22Rv1 (cell line): Measurements from ENCODE around the gene LAMB1.

ENCODE experiments used
- H3K27ac ChIP-seq: fragments of 450-650 bp; 2 replicates; pipeline ENCODE4 v1.5.1; 2017
- ZFX ChIP-seq: fragments of 450-650 bp; IDR thresholded peaks from 2 replicates; pipeline ENCODE4 v1.6.1; 2017; ENCODE audit warnings: antibody characterized with exemption, borderline replicate concordance
- TF ChIP-seq, protein P1 (sequence below): fragments of 450-650 bp; IDR thresholded peaks from 2 replicates; pipeline ENCODE4 v1.5.1; 2017; ENCODE audit warnings: mild to moderate bottlenecking

The LAMB1 gene

DNA sequence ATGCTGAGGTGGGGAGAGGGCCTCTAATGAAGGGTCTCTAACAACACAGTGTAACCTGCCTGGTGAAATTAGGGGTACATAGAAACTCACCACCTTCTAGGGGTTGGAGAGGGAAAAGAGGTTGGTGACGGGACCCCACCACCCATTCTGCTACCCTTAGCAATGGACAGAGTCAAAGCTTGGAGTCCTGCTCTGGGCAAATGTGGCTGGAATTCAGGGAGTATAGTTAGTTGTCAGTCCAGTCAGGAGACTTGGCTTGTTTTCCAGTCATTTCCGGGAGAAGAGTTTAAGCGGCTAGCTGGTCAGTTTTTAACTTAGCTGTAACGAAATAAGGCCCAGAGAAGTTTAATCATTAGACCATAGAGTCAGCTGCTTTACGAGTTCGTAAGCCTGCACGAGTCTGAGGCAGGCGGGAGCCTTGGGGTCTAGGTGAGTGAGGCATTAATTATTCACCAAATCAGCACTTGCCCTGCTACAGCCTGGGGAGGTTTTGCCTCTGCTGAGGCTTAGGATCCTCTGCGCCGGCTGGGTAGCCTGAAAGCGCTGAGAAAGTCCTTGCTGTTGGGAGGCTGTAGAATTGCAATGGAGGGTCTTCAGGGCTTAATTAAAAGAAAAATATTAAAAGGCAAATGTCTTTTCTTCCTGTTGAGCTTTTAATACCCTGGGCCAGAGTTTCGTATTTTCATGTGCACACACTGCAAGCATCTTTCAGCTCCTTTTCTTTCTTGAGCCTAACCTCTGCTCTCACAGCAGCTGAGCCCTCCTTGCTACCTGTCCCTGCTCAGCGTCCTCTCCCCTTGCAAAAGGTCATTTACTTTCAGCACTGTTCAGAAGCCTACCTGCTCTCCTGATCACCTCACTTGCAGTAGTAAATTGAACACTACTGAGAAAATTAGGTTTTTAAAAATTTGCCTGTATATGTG, 1.5 kb upstream of the LAMB1 start:
- H3K27ac ChIP-seq: no peak overlapping the region
- TF ChIP-seq, protein P1, sequence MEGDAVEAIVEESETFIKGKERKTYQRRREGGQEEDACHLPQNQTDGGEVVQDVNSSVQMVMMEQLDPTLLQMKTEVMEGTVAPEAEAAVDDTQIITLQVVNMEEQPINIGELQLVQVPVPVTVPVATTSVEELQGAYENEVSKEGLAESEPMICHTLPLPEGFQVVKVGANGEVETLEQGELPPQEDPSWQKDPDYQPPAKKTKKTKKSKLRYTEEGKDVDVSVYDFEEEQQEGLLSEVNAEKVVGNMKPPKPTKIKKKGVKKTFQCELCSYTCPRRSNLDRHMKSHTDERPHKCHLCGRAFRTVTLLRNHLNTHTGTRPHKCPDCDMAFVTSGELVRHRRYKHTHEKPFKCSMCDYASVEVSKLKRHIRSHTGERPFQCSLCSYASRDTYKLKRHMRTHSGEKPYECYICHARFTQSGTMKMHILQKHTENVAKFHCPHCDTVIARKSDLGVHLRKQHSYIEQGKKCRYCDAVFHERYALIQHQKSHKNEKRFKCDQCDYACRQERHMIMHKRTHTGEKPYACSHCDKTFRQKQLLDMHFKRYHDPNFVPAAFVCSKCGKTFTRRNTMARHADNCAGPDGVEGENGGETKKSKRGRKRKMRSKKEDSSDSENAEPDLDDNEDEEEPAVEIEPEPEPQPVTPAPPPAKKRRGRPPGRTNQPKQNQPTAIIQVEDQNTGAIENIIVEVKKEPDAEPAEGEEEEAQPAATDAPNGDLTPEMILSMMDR: no peak
- TF ChIP-seq ZFX: no peak

DNA sequence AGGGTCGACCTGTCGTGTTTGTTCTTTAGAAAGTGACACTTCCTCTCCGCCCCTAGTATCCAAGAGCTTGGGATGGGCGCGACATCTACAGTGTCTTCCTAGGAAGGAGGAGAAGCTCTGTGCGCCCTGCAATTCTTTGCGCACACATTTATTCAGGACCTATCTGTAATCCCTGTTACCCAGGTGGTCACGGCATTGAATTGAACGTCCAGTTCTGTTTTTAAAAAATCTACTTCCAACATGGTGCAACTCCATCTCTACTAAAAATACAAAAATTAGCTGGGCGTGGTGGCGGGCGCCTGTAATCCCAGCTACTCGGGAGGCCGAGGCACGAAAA, 606 bp upstream of the LAMB1 start:
- TF ChIP-seq, protein P1: no peak
- TF ChIP-seq ZFX: no peak
- H3K27ac ChIP-seq: no peak overlapping the region

DNA sequence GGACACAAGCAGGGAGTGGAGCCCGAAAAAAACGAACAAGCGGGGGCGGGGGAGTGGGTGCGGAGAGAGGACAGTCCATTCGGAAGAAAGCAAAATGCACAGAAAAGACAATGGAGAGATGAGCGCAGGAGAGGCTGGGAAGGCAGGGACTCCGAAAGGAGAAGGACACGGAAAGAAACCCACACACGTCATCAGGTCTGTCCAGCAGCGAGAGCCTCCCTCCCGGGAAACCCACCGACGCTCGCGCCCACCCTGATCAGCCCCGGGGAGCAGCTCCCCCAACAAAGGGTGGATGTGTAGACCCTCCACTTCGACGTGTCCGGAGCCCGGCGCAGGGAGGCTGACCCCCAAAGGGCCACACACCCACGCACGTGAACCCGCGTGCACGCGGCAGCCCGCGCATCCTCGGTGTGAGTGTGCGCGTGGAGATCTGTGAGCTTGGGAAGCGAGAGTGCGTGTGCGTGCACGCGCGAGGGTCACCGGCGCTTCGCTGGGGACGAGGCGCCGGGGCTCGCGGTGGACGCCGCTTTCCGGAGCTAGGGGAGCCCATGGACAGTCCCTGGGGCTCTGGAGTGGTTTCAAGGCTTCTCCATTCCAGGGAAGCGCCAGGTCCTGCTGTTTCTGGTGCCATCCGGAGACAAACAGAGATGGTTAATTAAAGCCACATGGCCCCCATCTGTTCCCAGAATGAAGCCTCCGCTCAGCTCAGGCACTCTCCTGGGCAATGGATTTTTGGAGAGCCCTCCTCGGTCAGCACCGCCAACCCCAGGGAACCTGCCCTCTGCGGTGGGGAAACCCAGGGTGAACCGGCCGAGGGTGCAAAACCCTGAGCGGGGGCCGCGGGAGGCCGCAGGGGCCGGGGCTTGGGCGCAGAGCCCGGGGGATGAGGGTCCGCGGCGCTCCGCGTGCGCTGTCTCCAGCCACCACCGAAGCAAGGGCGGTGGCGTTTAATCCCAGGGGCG, 916 bp downstream of the LAMB1 start:
- TF ChIP-seq, protein P1: no peak
- TF ChIP-seq ZFX: no peak
- no peak overlapping the region for H3K27ac ChIP-seq

DNA sequence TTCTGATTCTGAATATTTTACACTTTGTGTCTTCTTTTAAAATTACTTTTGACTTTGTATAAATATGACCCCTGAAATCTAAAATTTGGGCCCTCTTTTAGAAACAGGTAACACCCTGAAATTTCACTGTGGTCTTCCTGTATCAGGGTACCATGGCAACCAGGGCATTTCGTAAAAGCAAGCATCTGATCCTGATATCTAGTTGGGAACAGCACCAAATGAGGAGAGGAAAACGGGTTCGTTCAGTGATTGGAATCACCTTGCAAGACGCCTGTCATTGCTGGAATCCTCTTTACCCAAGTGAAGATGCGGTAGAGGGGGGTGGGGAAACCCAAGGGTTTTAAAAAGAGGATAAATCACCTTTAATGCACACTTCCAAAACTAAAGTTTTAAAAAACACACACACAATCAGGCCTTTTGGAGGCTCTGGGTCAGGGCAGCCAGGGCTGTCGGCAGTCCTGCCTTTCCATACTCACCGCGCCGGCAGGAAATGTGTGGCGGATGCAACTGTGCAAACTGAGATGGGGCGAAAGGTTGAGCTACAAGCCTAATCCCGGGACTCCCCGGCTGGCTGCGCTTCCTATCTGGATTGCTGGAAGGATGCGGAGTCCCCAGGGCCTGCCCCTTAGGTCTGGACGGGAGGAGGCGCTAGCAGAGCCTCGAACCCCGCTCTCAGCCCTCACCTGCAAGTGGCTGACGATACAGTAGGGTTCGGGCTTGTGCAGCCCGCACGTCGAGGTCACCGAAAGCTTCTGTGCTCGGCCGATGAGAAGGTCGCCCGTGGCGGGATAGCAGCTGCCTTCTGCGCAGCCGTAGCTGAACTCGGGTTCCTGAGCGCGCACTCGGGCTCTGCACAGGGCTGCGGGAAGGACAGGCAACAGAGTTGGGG, 1.8 kb downstream of the LAMB1 start:
- no peak for TF ChIP-seq ZFX
- TF ChIP-seq, protein P1: no peak
- no peak overlapping the region for H3K27ac ChIP-seq

DNA sequence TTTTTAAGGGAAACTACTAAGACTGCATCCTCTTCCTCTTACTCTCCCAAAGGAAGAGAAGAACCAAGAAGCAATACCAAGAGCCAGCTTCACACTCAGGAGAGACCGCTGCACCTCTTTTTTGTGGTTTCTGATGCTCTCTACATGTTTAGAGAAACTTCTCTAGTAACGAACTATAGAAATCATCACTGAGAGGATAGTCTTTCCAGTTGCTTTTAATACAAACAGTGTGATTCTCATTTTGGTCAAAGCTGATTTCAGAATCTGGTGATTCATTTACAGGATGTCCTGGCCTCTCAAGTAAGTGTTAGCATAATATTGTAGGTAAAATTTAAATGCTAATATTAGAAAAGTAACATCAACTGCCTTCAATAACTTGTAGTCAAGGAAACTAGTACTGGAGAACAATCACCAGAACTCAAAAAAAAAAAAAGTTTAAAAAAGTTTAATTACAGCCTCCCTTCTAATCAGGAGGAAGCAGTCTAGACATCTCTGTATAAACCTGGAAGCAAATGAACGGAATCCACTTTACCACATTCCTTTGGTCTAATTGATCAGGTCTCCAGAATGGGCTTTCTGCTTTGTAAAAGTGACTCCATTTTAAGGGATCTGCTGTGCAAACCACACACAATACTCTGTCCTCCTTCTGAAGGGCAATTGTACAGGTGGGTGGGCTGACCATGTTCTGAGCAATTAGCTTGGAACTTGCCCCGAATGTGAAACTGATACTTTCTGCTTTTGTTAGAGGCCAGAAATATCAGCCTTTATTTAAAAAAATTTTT, 3.0 kb downstream of the LAMB1 start:
- no peak overlapping the region for H3K27ac ChIP-seq

More for the DNA sequence above, 3.0 kb downstream of the LAMB1 start:
- TF ChIP-seq ZFX: no peak
- TF ChIP-seq, protein P1: no peak
